HG03064 (cell line): ENCODE data around the gene PCDHB6.
"Not testable (repeated sequence)": the region's sequence is repeated elsewhere in the genome, so short reads cannot be mapped to it uniquely, and the experiment has no call there.

ENCODE experiments used
- ATAC-seq: cut with Tn5 transposase; IDR thresholded peaks from one replicate; pipeline ENCODE4 v1.9.1; 2021; ENCODE audit warnings: low read depth; ENCODE audit not compliant: unreplicated experiment

Gene PCDHB6

DNA sequence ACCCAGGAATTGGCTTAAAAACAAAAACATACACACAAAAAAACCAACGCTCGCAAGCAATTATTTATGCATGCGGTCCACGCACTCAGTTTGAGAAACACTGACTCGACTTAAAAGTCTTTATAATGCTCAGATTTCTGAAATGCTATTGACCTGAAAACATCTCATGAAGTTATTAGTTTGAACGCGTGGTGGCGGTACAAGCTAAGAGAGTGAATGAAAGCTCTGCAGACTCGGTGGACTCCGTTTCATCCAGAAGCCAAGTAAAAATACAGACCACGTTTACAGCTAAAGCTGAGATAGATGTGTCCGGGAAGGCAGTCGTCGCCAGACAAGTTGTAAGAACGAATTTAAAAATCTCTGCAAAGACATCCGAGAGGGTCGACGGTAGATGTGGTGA is at the start of gene PCDHB6:
PCDHB6 (plus strand) TSS at position 246 of the 400 bp plus-strand sequence. CDS start 201 bp downstream, outside the sequence.
- no peak for ATAC-seq

DNA sequence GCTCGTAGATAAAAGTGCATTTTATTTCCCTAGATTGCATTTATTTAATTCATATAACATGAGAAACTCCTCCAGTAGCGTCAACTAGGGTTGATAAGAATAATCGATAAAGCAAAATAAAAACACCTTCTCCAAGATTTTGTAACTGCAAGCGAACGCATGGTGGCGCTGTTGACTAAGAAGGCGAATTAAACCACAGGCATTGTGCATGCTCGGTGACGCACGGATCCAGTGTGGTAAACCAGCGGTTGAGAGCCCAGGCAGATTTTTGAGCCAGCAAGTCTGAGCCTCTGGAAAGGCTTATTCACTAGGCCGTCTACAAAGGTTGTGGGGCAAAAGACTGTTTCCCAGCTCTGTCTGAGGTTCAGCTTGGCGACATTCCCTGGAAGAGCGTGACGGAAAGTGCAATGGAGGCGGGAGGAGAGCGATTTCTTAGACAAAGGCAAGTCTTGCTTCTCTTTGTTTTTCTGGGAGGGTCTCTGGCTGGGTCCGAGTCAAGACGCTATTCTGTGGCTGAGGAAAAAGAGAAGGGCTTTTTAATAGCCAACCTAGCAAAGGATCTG is 49.5 kb upstream of the PCDHB6 start, which contains the start of gene PCDHB3:
PCDHB3 (plus strand) TSS at position 231 of the 563 bp plus-strand sequence; CDS start at position 408, 177 bp downstream.
- ATAC-seq, result no peak

DNA sequence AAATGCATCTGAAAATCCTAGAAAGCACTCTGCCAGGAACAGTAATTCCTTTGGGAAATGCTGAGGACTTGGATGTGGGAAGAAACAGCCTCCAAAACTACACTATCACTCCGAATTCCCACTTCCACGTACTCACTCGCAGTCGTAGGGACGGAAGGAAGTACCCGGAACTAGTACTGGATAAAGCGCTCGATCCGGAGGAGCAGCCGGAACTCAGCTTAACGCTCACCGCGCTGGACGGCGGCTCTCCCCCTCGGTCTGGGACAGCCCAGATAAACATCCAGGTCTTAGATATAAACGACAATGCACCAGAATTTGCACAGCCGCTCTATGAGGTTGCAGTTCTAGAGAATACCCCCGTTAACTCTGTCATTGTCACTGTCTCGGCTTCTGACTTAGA is 48.8 kb upstream of the PCDHB6 start:
- ATAC-seq, result no peak

DNA sequence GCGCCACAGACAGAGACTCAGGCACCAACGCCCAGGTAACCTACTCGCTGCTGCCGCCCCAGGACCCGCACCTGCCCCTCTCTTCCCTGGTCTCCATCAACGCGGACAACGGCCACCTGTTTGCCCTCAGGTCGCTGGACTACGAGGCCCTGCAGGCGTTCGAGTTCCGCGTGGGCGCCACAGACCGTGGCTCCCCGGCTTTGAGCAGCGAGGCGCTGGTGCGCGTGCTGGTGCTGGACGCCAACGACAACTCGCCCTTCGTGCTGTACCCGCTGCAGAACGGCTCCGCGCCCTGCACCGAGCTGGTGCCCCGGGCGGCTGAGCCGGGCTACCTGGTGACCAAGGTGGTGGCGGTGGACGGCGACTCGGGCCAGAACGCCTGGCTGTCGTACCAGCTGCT is 47.8 kb upstream of the PCDHB6 start:
- ATAC-seq, result not testable (repeated sequence)

DNA sequence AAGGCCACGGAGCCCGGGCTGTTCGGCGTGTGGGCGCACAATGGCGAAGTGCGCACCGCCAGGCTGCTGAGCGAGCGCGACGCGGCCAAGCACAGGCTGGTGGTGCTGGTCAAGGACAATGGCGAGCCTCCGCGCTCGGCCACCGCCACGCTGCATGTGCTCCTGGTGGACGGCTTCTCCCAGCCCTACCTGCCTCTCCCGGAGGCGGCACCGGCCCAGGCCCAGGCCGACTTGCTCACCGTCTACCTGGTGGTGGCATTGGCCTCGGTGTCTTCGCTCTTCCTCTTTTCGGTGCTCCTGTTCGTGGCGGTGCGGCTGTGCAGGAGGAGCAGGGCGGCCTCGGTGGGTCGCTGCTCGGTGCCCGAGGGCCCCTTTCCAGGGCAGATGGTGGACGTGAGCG is 47.4 kb upstream of the PCDHB6 start:
- ATAC-seq, result not testable (repeated sequence)

DNA sequence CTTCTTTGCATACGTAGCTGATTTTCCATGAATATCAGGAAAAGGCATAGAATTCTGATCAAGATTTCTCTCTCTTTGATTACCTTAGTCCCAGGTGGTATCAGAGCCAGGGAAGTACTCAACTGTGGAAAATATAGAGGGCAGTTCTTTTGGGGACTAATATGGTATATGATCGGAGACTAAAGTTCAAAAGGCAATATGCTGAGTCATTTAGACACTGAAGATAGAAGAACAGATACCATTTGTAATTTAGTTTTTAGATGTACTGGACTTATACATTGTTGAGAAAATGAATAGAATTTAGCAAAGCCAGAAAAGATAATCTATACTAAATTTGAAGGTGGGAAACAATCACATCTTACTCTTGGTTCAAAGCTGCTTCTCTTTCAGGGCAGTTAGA is 44.5 kb upstream of the PCDHB6 start:
- ATAC-seq, result no peak

DNA sequence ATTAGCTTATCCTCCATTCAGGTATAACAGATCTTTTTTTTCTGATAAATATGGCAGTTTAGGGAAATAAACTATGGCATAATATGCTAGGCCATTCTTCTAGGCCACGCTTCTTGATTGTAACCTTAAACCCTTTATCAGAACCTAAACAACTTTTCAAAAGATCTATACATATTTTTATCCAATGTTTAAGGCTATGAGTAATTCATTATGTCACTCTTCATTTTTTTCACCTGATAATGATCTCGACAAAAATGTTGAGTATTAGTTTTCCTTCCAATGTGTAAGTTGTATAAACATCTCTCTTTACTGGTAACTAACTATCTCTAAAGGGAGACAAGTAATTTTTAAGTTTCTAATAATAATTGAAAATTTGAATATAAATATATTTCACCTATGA is 30.6 kb upstream of the PCDHB6 start:
- ATAC-seq, result no peak

DNA sequence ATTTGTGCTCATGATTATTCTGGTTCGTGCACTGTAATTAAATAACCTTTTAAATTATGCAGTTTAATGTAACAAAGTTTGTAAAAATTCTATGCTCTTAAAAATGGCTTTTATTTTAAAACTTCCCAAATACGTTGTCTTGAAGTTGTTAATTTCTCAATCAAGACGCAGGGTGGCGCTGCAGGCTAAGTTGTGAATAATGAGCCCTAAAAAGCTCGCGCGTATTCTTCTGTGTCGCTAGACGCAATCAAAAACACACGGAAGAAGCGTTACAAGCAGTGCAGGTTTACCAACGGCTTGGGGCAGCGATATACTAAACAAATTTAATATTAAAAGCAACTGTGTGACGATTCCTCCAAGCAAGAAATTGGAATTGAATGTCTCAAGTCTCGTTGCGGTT is 28.3 kb upstream of the PCDHB6 start, which contains the start of gene PCDHB4:
PCDHB4 (plus strand) TSS at position 256 of the 400 bp plus-strand sequence. CDS start 181 bp downstream, outside the sequence.
- ATAC-seq, result no peak

DNA sequence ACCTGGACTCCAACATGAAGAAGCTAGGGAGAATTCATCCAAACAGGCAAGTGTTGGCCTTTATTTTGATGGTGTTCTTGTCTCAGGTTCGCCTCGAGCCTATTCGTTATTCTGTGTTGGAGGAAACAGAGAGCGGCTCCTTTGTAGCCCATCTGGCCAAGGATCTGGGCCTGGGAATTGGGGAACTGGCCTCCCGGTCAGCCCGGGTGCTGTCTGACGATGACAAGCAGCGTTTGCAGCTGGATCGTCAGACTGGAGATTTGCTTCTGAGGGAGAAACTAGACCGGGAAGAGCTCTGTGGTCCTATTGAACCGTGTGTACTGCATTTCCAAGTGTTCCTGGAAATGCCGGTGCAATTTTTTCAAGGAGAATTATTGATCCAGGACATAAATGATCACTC is 27.9 kb upstream of the PCDHB6 start:
- ATAC-seq, result no peak

DNA sequence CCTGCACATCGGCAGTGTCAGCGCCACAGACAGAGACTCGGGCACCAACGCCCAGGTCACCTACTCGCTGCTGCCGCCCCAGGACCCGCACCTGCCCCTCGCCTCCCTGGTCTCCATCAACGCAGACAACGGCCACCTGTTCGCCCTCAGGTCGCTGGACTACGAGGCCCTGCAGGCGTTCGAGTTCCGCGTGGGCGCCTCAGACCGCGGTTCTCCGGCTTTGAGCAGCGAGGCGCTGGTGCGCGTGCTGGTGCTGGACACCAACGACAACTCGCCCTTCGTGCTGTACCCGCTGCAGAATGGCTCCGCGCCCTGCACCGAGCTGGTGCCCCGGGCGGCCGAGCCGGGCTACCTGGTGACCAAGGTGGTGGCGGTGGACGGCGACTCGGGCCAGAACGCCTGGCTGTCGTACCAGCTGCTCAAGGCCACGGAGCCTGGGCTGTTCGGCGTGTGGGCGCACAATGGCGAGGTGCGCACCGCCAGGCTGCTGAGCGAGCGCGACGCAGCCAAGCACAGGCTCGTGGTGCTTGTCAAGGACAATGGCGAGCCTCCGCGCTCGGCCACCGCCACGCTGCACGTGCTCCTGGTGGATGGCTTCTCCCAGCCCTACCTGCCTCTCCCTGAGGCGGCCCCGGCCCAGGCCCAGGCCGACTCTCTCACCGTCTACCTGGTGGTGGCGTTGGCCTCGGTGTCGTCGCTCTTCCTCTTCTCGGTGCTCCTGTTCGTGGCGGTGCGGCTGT is 26.3 kb upstream of the PCDHB6 start:
- ATAC-seq, result not testable (repeated sequence)

DNA sequence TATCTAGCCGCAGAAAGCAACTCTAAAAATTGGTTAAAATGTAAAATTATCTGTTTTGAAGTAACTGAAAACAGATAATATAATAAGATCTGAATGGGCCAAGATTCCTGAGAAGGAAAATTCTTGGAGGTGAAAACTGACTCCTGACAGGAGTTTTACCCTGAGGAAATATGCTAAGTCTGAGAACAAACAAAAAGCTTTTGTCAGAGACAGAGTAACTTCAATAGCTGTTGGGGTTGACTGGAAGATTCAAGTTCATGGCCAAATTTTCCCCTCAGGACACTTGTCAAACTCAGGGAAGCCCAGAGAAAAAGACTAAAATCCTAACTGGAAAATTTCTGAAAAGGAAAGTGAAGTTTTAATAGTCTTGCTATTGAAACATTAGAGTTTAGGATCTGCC is 22.6 kb upstream of the PCDHB6 start:
- ATAC-seq, result no peak

DNA sequence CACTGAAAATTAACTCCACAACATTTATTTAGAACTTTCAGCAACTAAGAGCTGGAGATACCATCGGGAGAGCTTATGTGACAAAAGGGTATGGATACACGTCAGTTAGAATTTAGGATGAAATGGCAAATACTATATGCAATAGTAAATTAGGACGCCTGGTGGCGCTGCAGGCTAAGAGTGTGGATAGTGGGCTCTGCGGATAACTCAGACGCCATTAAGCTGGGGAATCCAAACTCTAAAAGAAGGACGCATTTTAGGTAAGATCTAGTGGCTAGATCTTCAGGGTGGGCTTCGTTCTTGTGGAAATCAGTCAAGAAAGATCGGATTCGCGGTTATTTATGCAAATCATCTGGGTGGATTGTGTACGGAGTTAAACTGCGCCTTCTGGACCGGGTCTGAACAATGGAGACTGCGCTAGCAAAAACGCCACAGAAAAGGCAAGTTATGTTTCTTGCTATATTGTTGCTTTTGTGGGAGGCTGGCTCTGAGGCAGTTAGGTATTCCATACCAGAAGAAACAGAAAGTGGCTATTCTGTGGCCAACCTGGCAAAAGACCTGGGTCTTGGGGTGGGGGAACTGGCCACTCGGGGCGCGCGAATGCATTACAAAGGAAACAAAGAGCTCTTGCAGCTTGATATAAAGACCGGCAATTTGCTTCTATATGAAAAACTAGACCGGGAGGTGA is 14.7 kb upstream of the PCDHB6 start, which contains the start of gene PCDHB5:
PCDHB5 (plus strand) TSS at position 177 of the 688 bp plus-strand sequence; CDS start at position 406, 229 bp downstream.
- no peak for ATAC-seq

DNA sequence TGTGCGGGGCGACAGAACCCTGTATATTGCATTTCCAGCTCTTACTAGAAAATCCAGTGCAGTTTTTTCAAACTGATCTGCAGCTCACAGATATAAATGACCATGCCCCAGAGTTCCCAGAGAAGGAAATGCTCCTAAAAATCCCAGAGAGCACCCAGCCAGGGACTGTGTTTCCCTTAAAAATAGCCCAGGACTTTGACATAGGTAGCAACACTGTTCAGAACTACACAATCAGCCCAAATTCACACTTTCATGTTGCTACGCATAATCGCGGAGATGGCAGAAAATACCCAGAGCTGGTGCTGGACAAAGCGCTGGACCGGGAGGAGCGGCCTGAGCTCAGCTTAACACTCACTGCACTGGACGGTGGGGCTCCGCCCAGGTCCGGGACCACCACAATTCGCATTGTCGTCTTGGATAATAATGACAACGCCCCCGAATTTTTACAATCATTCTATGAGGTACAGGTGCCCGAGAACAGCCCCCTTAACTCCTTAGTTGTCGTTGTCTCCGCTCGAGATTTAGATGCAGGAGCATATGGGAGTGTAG is 14.1 kb upstream of the PCDHB6 start:
- ATAC-seq, result no peak

DNA sequence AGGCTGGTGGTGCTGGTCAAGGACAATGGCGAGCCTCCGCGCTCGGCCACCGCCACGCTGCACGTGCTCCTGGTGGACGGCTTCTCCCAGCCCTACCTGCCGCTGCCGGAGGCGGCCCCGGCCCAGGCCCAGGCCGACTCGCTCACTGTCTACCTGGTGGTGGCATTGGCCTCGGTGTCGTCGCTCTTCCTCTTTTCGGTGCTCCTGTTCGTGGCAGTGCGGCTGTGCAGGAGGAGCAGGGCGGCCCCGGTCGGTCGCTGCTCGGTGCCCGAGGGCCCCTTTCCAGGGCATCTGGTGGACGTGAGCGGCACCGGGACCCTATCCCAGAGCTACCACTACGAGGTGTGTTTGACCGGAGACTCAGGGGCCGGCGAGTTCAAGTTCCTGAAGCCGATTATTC is 12.5 kb upstream of the PCDHB6 start:
- not testable (repeated sequence) for ATAC-seq

DNA sequence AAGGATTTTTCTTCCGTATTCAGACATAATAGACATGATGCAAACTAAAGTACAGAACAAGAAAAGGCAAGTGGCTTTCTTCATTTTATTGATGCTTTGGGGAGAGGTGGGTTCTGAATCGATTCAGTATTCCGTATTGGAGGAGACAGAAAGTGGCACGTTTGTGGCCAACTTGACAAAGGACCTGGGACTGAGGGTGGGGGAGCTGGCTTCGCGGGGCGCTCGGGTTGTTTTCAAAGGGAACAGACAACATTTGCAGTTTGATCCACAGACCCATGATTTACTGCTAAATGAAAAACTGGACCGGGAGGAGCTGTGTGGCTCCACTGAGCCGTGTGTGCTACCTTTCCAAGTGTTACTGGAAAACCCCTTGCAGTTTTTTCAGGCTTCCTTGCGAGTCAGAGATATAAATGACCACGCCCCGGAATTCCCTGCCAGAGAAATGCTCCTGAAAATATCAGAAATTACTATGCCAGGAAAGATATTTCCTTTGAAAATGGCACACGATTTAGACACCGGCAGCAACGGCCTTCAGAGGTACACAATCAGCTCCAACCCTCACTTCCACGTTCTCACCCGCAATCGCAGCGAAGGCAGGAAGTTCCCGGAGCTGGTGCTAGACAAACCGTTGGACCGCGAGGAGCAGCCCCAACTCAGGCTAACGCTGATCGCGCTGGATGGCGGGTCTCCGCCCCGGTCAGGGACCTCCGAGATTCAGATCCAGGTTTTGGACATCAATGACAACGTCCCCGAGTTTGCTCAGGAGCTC is 551 bp downstream of the PCDHB6 start:
- ATAC-seq, result no peak

DNA sequence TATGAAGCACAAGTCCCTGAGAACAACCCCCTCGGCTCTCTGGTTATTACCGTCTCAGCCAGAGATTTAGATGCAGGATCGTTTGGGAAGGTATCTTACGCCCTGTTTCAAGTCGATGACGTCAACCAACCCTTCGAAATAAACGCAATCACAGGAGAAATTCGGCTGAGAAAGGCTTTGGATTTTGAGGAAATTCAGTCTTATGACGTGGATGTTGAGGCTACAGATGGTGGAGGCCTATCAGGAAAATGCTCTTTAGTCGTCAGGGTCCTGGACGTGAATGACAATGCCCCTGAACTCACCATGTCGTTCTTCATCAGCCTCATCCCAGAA is 1.1 kb downstream of the PCDHB6 start:
- ATAC-seq, result no peak

DNA sequence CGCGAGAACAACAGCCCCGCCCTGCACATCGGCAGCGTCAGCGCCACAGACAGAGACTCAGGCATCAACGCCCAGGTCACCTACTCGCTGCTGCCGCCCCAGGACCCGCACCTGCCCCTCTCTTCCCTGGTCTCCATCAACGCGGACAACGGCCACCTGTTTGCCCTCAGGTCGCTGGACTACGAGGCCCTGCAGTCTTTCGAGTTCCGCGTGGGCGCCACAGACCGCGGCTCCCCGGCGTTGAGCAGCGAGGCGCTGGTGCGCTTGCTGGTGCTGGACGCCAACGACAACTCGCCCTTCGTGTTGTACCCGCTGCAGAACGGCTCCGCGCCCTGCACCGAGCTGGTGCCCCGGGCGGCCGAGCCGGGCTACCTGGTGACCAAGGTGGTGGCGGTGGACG is 1.8 kb downstream of the PCDHB6 start:
- ATAC-seq, result not testable (repeated sequence)

DNA sequence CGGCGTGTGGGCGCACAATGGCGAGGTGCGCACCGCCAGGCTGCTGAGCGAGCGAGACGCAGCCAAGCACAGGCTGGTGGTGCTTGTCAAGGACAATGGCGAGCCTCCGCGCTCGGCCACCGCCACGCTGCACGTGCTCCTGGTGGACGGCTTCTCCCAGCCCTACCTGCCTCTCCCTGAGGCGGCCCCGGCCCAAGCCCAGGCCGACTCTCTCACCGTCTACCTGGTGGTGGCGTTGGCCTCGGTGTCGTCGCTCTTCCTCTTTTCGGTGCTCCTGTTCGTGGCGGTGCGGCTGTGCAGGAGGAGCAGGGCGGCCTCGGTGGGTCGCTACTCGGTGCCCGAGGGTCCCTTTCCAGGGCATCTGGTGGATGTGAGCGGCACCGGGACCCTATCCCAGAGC is 2.2 kb downstream of the PCDHB6 start:
- not testable (repeated sequence) for ATAC-seq

DNA sequence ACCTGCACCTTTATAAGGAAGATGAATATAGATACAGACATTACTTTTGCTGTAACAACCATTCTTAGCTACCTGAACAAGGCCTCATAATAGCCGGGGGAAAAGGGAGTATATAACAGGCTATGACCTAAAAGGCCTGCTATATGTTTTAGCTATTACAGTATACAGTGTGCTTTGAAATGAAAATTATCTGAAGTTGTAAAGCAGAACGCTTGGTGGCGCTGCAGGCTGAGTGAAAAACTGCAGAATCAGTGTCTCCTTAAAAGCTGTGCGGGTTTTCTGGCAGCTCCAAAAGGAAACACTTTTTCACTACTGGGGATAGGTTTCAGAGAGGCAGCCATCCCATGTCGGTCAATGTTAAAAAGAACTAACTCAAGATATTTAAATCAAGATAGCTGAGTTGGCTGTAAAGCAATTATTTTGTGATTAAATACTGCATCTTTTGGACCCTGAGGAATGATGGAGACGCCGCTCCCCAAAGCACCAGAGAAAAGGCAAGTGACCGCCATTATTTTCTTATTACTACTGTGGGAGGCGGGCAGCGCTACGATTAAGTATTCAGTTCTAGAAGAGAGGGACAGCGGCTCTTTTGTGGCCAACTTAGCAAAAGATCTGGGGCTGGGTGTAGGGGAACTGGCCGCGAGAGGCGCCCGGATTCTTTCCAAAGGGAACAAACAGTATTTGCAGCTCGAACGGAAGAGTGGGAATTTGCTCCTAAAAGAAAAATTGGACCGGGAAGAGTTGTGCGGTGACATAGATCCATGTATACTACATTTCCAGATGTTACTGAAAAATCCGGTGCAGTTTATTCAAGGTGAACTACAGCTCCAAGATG is 5.9 kb downstream of the PCDHB6 start:
- no peak for ATAC-seq

DNA sequence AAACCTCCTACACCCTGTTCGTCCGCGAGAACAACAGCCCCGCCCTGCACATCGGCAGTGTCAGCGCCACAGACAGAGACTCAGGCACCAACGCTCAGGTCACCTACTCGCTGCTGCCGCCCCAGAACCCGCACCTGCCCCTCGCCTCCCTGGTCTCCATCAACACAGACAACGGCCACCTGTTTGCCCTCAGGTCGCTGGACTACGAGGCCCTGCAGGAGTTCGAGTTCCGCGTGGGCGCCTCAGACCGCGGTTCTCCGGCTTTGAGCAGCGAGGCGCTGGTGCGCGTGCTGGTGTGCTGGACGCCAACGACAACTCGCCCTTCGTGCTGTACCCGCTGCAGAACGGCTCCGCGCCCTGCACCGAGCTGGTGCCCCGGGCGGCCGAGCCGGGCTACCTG is 7.5 kb downstream of the PCDHB6 start:
- ATAC-seq, result not testable (repeated sequence)
